Chondrocyte (in vitro differentiated cells): Measurements from ENCODE around the gene SLC39A12. TPM values are rescaled to one million over a fixed set of nuclear protein-coding genes. Genes with fewer than 3 reads are reported as not detected.

ENCODE experiments used
- DNase-seq: peaks from one replicate; pipeline ENCODE4 v3.0.0; 2021; ENCODE audit warnings: mixed read lengths, low spot score
- H3K27ac Mint-ChIP-seq: one replicate; pipeline ENCODE4 v1.8.0; 2021; ENCODE audit warnings: mild to moderate bottlenecking, moderate library complexity, mixed read lengths; ENCODE audit not compliant: unreplicated experiment
- H3K27me3 Mint-ChIP-seq: 2 replicates; pipeline ENCODE4 v1.8.0; 2021; ENCODE audit warnings: low read depth, mixed read lengths
- H3K36me3 Mint-ChIP-seq: 2 replicates; pipeline ENCODE4 v1.8.0; 2021; ENCODE audit warnings: low read depth, mixed read lengths
- H3K4me1 Mint-ChIP-seq: 2 replicates; pipeline ENCODE4 v1.8.0; 2021; ENCODE audit warnings: low read depth, mild to moderate bottlenecking, mixed read lengths
- H3K4me3 Mint-ChIP-seq: one replicate; pipeline ENCODE4 v1.8.0; 2021; ENCODE audit warnings: mild to moderate bottlenecking, moderate library complexity, mixed read lengths; ENCODE audit not compliant: unreplicated experiment
- H3K9me3 Mint-ChIP-seq: 2 replicates; pipeline ENCODE4 v1.8.0; 2021; ENCODE audit warnings: low read depth, mixed read lengths
- CTCF ChIP-seq: fragments of 200-600 bp; sonication (generic); IDR thresholded peaks from 2 replicates; pipeline ENCODE4 v1.5.0; 2021; ENCODE audit warnings: antibody characterized with exemption, mild to moderate bottlenecking, moderate library complexity
- total RNA-seq: library from RNA; stranded (reverse); gene quantifications from 3 replicates; pipeline ENCODE4 v1.2.1, GENCODE V29; 2021

Gene SLC39A12
- total RNA-seq, 1 donor from 2014 or later: not detected

- TF ChIP-seq CTCF: no peak
- H3K4me1 Mint-ChIP-seq: peaks cover 10% of the 10 kb centered on the region
- H3K27ac Mint-ChIP-seq: no peak overlapping the region
- no peak overlapping the region for H3K4me3 Mint-ChIP-seq
- no peak for DNase-seq
- no peaks in the 10 kb centered on the region for H3K9me3 Mint-ChIP-seq
- no peaks in the 10 kb centered on the region for H3K27me3 Mint-ChIP-seq
- H3K36me3 Mint-ChIP-seq: no peaks in the 10 kb centered on the region
Observed at GRCh38 chr10:18000601-18001000, 48.9 kb downstream of the SLC39A12 start.

GRCh38 chr10:18005445-18005780, 53.7 kb downstream of the SLC39A12 start:
- no peaks in the 10 kb centered on the region for H3K27me3 Mint-ChIP-seq
- peaks cover 42% of the 10 kb centered on the region for H3K4me1 Mint-ChIP-seq
- peak overlapping the region; percentile 43 for H3K27ac Mint-ChIP-seq
- no peak overlapping the region for H3K4me3 Mint-ChIP-seq
- H3K9me3 Mint-ChIP-seq: no peaks in the 10 kb centered on the region
- no peak for TF ChIP-seq CTCF
- no peak for DNase-seq
- H3K36me3 Mint-ChIP-seq: no peaks in the 10 kb centered on the region

- Mint-ChIP-seq H3K36me3 (no peaks in the 10 kb centered on the region), H3K27ac (peak overlapping the region; percentile 43), H3K4me1 (peaks cover 42% of the 10 kb centered on the region), H3K27me3 (no peaks in the 10 kb centered on the region), H3K4me3 (peak overlapping the region; percentile 8), H3K9me3 (no peaks in the 10 kb centered on the region)
- no peak for TF ChIP-seq CTCF
- no peak for DNase-seq
Observed at GRCh38 chr10:18005781-18006456, 54.2 kb downstream of the SLC39A12 start.

GRCh38 chr10:18008986-18009385, 57.3 kb downstream of the SLC39A12 start:
- no peaks in the 10 kb centered on the region for H3K27me3 Mint-ChIP-seq
- peak overlapping the region; percentile 51 for H3K27ac Mint-ChIP-seq
- DNase-seq: no peak
- TF ChIP-seq CTCF: no peak
- H3K4me1 Mint-ChIP-seq: peaks cover 42% of the 10 kb centered on the region
- no peaks in the 10 kb centered on the region for H3K9me3 Mint-ChIP-seq
- H3K36me3 Mint-ChIP-seq: no peaks in the 10 kb centered on the region
- no peak overlapping the region for H3K4me3 Mint-ChIP-seq

GRCh38 chr10:18010050-18010449, 58.3 kb downstream of the SLC39A12 start:
- Mint-ChIP-seq H3K27me3 (no peaks in the 10 kb centered on the region), H3K4me3 (no peak overlapping the region), H3K9me3 (no peaks in the 10 kb centered on the region), H3K4me1 (peaks cover 37% of the 10 kb centered on the region), H3K27ac (no peak overlapping the region), H3K36me3 (no peaks in the 10 kb centered on the region)
- DNase-seq: no peak
- TF ChIP-seq CTCF: no peak
